Caco-2 (cell line): ENCODE measurements around the gene PXYLP1. TPM values are rescaled to one million over a fixed set of nuclear protein-coding genes. Genes with fewer than 3 reads are reported as not detected.

Experiments used
- BruUV-seq: library from RNA; stranded (reverse); fragments of 400-500 nt; replicated peaks from 2 replicates; lab custom pipeline; 2021; lab: Mats Ljungman, UMichigan
- CTCF ChIA-PET: fragments of 300-600 bp; sonication (Branson Sonifier 250); formaldehyde crosslinking; loops from one replicate; lab custom pipeline; 2022; ENCODE audit warnings: antibody characterized with exemption; lab: Charles Lee
- POLR2A ChIA-PET: fragments of 300-600 bp; sonication (Branson Sonifier 250); formaldehyde crosslinking; loops from one replicate; lab custom pipeline; 2022; ENCODE audit warnings: antibody characterized with exemption; lab: Charles Lee
- DNase-seq, 2 experiments: peaks; one replicate each; pipeline versions ENCODE4 v3.0.0 to v3.0.0-alpha.2; 2020 to 2022
- H3K27me3 ChIP-seq: replicated peaks from 2 replicates; pipeline ENCODE4 v1.6.0; 2011; ENCODE audit warnings: low read length; ENCODE audit not compliant: control insufficient read depth, insufficient read depth
- H3K36me3 ChIP-seq: 2 replicates; pipeline ENCODE4 v1.5.1; 2011; ENCODE audit warnings: low read length; ENCODE audit not compliant: control insufficient read depth, insufficient read depth
- H3K4me1 ChIP-seq: fragments of 250-450 bp; sonication (Bioruptor Pico); 2 replicates; pipeline ENCODE4 v1.5.1; 2020; ENCODE audit warnings: mild to moderate bottlenecking
- H3K4me3 ChIP-seq: 2 replicates; pipeline ENCODE4 v1.5.1; 2011; ENCODE audit warnings: low read depth, mild to moderate bottlenecking, control low read depth, low read length
- H3K9me3 ChIP-seq: fragments of 250-450 bp; sonication (Bioruptor Pico); 2 replicates; pipeline ENCODE4 v1.5.1; 2020; ENCODE audit warnings: mild to moderate bottlenecking, moderate library complexity
- H3K27ac Mint-ChIP-seq: one replicate; pipeline ENCODE4 v1.8.0; 2022; ENCODE audit warnings: mixed read lengths; ENCODE audit not compliant: unreplicated experiment
- H3K27me3 Mint-ChIP-seq: one replicate; pipeline ENCODE4 v1.8.0; 2022; ENCODE audit warnings: mixed read lengths; ENCODE audit not compliant: insufficient read depth, unreplicated experiment
- H3K36me3 Mint-ChIP-seq: one replicate; pipeline ENCODE4 v1.8.0; 2022; ENCODE audit warnings: mild to moderate bottlenecking, mixed read lengths; ENCODE audit not compliant: insufficient read depth, unreplicated experiment
- H3K4me1 Mint-ChIP-seq: one replicate; pipeline ENCODE4 v1.8.0; 2022; ENCODE audit warnings: low read depth, mixed read lengths; ENCODE audit not compliant: unreplicated experiment
- H3K4me3 Mint-ChIP-seq: one replicate; pipeline ENCODE4 v1.8.0; 2022; ENCODE audit warnings: mild to moderate bottlenecking, moderate library complexity, mixed read lengths; ENCODE audit not compliant: unreplicated experiment
- H3K9me3 Mint-ChIP-seq: one replicate; pipeline ENCODE4 v1.8.0; 2022; ENCODE audit warnings: mixed read lengths; ENCODE audit not compliant: unreplicated experiment
- CTCF ChIP-seq, 2 experiments: fragments of 200-600 bp in 1 of 2; IDR thresholded peaks; 1 replicate in 1 of 2; 2 replicates in 1 of 2; pipeline versions ENCODE4 v1.5.1 to v1.8.0; 2011 to 2022; ENCODE audit warnings: antibody characterized with exemption in 1 of 2, control low read depth in 1 of 2, inconsistent platforms in 1 of 2, low read depth in 1 of 2, low read length in 1 of 2, mild to moderate bottlenecking in 1 of 2, moderate library complexity in 1 of 2; ENCODE audit not compliant: insufficient read depth in 1 of 2, severe bottlenecking in 1 of 2, unreplicated experiment in 1 of 2
- intact Hi-C: fragments of 100-400 bp; cut with micrococcal nuclease; formaldehyde crosslinking; loops from one replicate; pipeline ENCODE4 v1.10.0; 2022; ENCODE audit not compliant: unreplicated experiment
- total RNA-seq: library from RNA; stranded (reverse); gene quantifications from 2 replicates; pipeline ENCODE4 v1.2.3, GENCODE V29; 2022

PXYLP1 gene
- total RNA-seq, 1 experiment from 2014 or later: 24.6 TPM

GRCh38 chr3:141302364-141303141 is 70.9 kb downstream of the PXYLP1 start:
- Mint-ChIP-seq H3K27me3 (no peaks in the 10 kb centered on the region), H3K4me3 (no peak overlapping the region), H3K36me3 (no peaks in the 10 kb centered on the region), H3K4me1 (no peaks in the 10 kb centered on the region), H3K27ac (no peak overlapping the region), H3K9me3 (no peaks in the 10 kb centered on the region)
- POLR2A ChIA-PET: interaction anchor here (0.5 kb wide), 1 partner anchor 29 kb away, joined by 4 read pairs; no protein-coding TSS in a partner anchor
- no peak for DNase-seq
- Histone ChIP-seq H3K4me3 (no peak overlapping the region), H3K27me3 (no peaks in the 10 kb centered on the region), H3K4me1 (no peaks in the 10 kb centered on the region), H3K36me3 (no peaks in the 10 kb centered on the region), H3K9me3 (no peaks in the 10 kb centered on the region)
- peak in 1 of 2 experiments; percentile 6 for TF ChIP-seq CTCF (IDR thresholded peaks at IDR 0.05; ENCODE audit: insufficient read depth in 1 of 2, low read depth in 1 of 2, low read length in 1 of 2, severe bottlenecking in 1 of 2, unreplicated experiment in 1 of 2)
- BruUV-seq: no TSS peak
- CTCF ChIA-PET: interaction anchor here (0.9 to 3.3 kb wide), 6 partner anchors 9 to 152 kb away, joined by 3 to 20 read pairs (median 4); partner anchors contain the start of gene PXYLP1
- intact Hi-C loops: loop anchor here (1.0 to 2.0 kb wide), 2 partner anchors 150 to 258 kb away; no protein-coding TSS in a partner anchor

GRCh38 chr3:141303481-141304223 is 72.0 kb downstream of the PXYLP1 start:
- no peaks in the 10 kb centered on the region for H3K36me3 Mint-ChIP-seq
- H3K27me3 Mint-ChIP-seq: no peaks in the 10 kb centered on the region
- H3K9me3 Mint-ChIP-seq: no peaks in the 10 kb centered on the region
- H3K4me1 Mint-ChIP-seq: no peaks in the 10 kb centered on the region
- no peak overlapping the region for H3K4me3 Mint-ChIP-seq
- Histone ChIP-seq H3K4me1 (no peaks in the 10 kb centered on the region; the same call in 1 of the 2 replicates), H3K27me3 (no peaks in the 10 kb centered on the region), H3K4me3 (no peak overlapping the region), H3K36me3 (no peaks in the 10 kb centered on the region), H3K9me3 (no peaks in the 10 kb centered on the region)
- ChIA-PET CTCF (interaction anchor here (0.5 to 3.3 kb wide), 6 partner anchors 8 to 184 kb away, joined by 3 to 20 read pairs (median 4); no protein-coding TSS in a partner anchor), POLR2A (no interaction called here)
- peak; percentile 56 to 77 for DNase-seq
- BruUV-seq: no TSS peak
- intact Hi-C loops: loop anchor here (1.0 to 2.0 kb wide), 2 partner anchors 149 to 257 kb away; no protein-coding TSS in a partner anchor
- no peak overlapping the region for H3K27ac Mint-ChIP-seq
- peak; percentile 61 to 68 for TF ChIP-seq CTCF (IDR thresholded peaks at IDR 0.05; ENCODE audit: insufficient read depth in 1 of 2, low read depth in 1 of 2, low read length in 1 of 2, severe bottlenecking in 1 of 2, unreplicated experiment in 1 of 2)

GRCh38 chr3:141305436-141305835 is 73.8 kb downstream of the PXYLP1 start:
- H3K4me1 ChIP-seq: no peaks in the 10 kb centered on the region; the same call in 1 of the 2 replicates
- TF ChIP-seq CTCF (IDR thresholded peaks at IDR 0.05; ENCODE audit: insufficient read depth in 1 of 2, low read depth in 1 of 2, low read length in 1 of 2, severe bottlenecking in 1 of 2, unreplicated experiment in 1 of 2): no peak
- no peaks in the 10 kb centered on the region for H3K27me3 ChIP-seq
- no peaks in the 10 kb centered on the region for H3K9me3 ChIP-seq
- Mint-ChIP-seq H3K27me3 (no peaks in the 10 kb centered on the region), H3K36me3 (no peaks in the 10 kb centered on the region), H3K9me3 (no peaks in the 10 kb centered on the region), H3K27ac (no peak overlapping the region), H3K4me1 (no peaks in the 10 kb centered on the region), H3K4me3 (no peak overlapping the region)
- no peak overlapping the region for H3K4me3 ChIP-seq
- BruUV-seq: no TSS peak
- intact Hi-C loops: no loop called here
- DNase-seq: no peak
- ChIA-PET CTCF (interaction anchor here (0.6 to 3.3 kb wide), 6 partner anchors 55 to 732 kb away, joined by 3 to 20 read pairs (median 3); partner anchors contain the start of gene PXYLP1), POLR2A (interaction anchor here (0.5 kb wide), 1 partner anchor 200 kb away, joined by 3 read pairs; no protein-coding TSS in a partner anchor)
- no peaks in the 10 kb centered on the region for H3K36me3 ChIP-seq
